Right lobe of liver (tissue), 6 donors: ENCODE data around the gene NCAM2. TPM values are rescaled to one million over a fixed set of nuclear protein-coding genes. Genes with fewer than 3 reads are reported as not detected.

Experiments used
- ATAC-seq, 4 donors: fragments of 200-7000 bp; cut with Tn5 transposase; one replicate each; pipeline ENCODE4 v1.9.1; 2020; ENCODE audit warnings: mild to moderate bottlenecking in 4 of 4, moderate library complexity in 4 of 4
- DNase-seq, 3 donors: peaks; one replicate each; pipeline ENCODE4 v3.0.0-alpha.2; 2020
- H3K27ac ChIP-seq, 3 donors: fragments of 200-600 bp; one replicate each; pipeline ENCODE4 v1.8.0; 2022
- H3K27me3 ChIP-seq, 2 donors: fragments of 200-600 bp; one replicate each; pipeline ENCODE4 v1.8.0; 2022
- H3K36me3 ChIP-seq, 4 donors: fragments of 200-600 bp; sonication (generic) in 1 of 4; one replicate each; pipeline versions ENCODE4 v1.5.1 to v1.8.0; 2017 to 2022; ENCODE audit warnings: control low read depth in 1 of 4
- H3K4me1 ChIP-seq, 4 donors: fragments of 200-600 bp; sonication (generic) in 1 of 4; one replicate each; pipeline versions ENCODE4 v1.5.1 to v1.8.0; 2017 to 2022; ENCODE audit warnings: control low read depth in 1 of 4
- H3K4me3 ChIP-seq, 3 donors: fragments of 200-600 bp; one replicate each; pipeline ENCODE4 v1.8.0; 2022
- H3K9me3 ChIP-seq, 4 donors: fragments of 200-600 bp; sonication (generic) in 1 of 4; one replicate each; pipeline versions ENCODE4 v1.5.1 to v1.8.0; 2017 to 2022; ENCODE audit warnings: control low read depth in 1 of 4
- POLR2A ChIP-seq: fragments of 450-650 bp; IDR thresholded peaks from one replicate; pipeline ENCODE4 v1.6.1; 2017; ENCODE audit warnings: antibody characterized with exemption, mild to moderate bottlenecking
- WGBS: methylation state at CpG from one replicate; pipeline ENCODE4 v1.1.6; 2018; ENCODE audit warnings: low coverage, low lambda C conversion rate; ENCODE audit not compliant: insufficient coverage; ENCODE audit errors: missing lambda C conversion rate; 5-methylcytosine and 5-hydroxymethylcytosine counted together
- intact Hi-C, 2 donors: fragments of 100-400 bp; cut with DNase I; formaldehyde crosslinking; loops; one replicate each; pipeline versions ENCODE4 v1.11.2 to v1.14.1; 2022
- total RNA-seq, 6 experiments: library from RNA; depleted of rRNA in 2 of 6; stranded (reverse); fragments of >200 nt in 2 of 6; fragmentation: NEBNext Ultra II Directional in 3 of 6; extraction: Animal tissue kit (Norgen Biotek cat#: 25700) in 3 of 6; gene quantifications; one replicate each; pipeline versions ENCODE4 v1.1.0 to v1.2.4, GENCODE V29; 2016 to 2023
- TF ChIP-seq, protein P1 (sequence below), 4 donors: fragments of 200-600 bp in 3 of 4; fragments of 450-650 bp in 1 of 4; IDR thresholded peaks; one replicate each; pipeline versions ENCODE4 v1.5.1 to v1.8.0; 2016 to 2022; ENCODE audit warnings: antibody characterized with exemption in 4 of 4, mild to moderate bottlenecking in 2 of 4
- donor health status: DM: no; HTN: yes; CAD: no.
- donor health status: DM: no; HTN: no; CAD: no.
- donor health status: DM: no; HTN: no; CAD: no.
- donor health status: DM: no; HTN: yes; CAD: no.
- donor health status: DM: no; HTN: yes; CAD: no.

Gene NCAM2
- total RNA-seq, 6 experiments from 2014 or later = 0.38 to 1.4 (median 0.81) TPM; not detected in 2

DNA sequence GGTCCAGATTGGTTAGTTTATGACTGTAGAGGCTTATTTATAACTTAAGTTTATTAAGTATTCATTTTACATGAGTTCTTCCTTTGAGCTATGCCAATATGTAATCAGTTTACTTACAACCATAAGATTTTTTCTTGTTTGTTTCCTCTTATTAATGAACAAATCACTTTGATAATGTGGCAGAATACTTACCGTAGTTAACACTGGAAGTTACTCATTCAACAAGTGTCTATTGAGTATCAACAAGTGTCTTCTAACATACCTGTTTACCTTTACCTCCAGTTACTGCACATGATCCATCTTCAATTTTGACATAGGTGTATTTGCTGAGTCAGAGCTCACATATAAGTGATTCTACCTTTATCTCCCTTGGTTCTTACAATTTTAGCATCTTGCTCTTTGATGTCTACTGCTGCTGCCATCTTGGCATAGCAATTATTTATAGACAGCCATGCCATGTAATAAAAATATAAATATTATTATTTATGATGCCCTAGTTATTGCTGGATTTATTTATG lies 205.7 kb downstream of the NCAM2 start:
- Histone ChIP-seq H3K27ac (no peak overlapping the region), H3K4me3 (no peak overlapping the region), H3K36me3 (no peaks in the 10 kb centered on the region), H3K4me1 (no peaks in the 10 kb centered on the region), H3K9me3 (no peaks in the 10 kb centered on the region), H3K27me3 (no peaks in the 10 kb centered on the region)
- DNase-seq (no peak), ATAC-seq (no peak)
- 57% methylated on average over 1 of the region's 1 CpG for WGBS
- TF ChIP-seq POLR2A = no peak
- TF ChIP-seq, protein P1, sequence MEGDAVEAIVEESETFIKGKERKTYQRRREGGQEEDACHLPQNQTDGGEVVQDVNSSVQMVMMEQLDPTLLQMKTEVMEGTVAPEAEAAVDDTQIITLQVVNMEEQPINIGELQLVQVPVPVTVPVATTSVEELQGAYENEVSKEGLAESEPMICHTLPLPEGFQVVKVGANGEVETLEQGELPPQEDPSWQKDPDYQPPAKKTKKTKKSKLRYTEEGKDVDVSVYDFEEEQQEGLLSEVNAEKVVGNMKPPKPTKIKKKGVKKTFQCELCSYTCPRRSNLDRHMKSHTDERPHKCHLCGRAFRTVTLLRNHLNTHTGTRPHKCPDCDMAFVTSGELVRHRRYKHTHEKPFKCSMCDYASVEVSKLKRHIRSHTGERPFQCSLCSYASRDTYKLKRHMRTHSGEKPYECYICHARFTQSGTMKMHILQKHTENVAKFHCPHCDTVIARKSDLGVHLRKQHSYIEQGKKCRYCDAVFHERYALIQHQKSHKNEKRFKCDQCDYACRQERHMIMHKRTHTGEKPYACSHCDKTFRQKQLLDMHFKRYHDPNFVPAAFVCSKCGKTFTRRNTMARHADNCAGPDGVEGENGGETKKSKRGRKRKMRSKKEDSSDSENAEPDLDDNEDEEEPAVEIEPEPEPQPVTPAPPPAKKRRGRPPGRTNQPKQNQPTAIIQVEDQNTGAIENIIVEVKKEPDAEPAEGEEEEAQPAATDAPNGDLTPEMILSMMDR (IDR thresholded peaks at IDR 0.05) = no peak
- intact Hi-C loops = no loop called here

DNA sequence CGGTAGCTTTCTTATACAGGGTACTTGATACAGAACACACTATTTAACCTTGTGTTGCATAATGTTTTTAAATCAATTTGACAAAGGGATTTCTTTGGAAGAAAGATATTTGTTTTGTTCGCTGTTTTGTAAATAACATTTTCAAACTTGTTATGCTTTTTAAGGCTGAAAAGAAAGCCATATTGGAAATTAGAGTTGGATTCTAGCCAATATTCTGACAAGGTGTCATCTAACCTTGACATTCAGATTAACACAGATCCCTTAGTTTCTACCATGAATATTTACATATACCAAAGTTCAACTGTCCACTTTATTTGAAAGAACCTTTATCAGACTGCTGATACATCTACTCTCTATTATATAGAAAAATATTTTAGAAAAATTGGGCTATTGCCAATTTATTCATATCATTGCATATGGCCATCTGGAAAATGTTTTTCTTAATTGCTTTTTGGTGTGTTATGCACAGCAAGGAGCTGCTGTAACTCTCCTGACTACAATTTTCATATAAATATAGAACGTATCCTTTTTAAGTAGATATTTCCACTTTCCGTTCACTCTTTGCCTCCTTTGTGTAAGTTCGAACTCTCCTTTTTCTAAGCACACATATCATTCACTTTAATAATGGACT lies 206.3 kb downstream of the NCAM2 start:
- WGBS = 65% methylated on average over 5 of the region's 5 CpGs
- H3K9me3 ChIP-seq = no peaks in the 10 kb centered on the region

DNA sequence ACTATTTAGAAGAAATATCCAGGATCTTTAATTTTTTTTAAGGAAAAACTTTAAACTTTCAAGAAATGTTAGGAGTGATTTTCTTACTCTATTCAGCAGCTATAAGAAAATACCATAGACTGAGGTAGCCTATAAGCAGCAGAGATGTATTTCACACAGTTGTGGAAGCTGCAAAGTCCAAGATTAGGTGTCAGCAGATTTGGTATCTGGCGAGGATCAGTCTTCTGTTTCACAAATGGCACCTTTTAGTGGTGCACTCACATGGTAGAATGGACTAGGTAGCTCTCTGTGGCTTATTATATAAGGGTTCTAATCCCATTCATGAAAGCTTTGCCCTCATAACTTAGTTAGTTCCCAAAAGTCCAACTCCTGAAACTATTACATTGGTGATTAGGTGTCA lies 207.4 kb downstream of the NCAM2 start:
- TF ChIP-seq, protein P1 (IDR thresholded peaks at IDR 0.05) = no peak
- no peak for TF ChIP-seq POLR2A
- intact Hi-C loops = no loop called here
- Histone ChIP-seq H3K4me3 (no peak overlapping the region), H3K27ac (no peak overlapping the region), H3K36me3 (no peaks in the 10 kb centered on the region), H3K27me3 (no peaks in the 10 kb centered on the region), H3K9me3 (no peaks in the 10 kb centered on the region), H3K4me1 (no peaks in the 10 kb centered on the region)
- no peak for ATAC-seq
- WGBS = 21% methylated on average over 1 of the region's 1 CpG
- no peak for DNase-seq

More for the DNA sequence above, 206.3 kb downstream of the NCAM2 start:
- no peaks in the 10 kb centered on the region for H3K4me1 ChIP-seq
- intact Hi-C loops = no loop called here
- no peaks in the 10 kb centered on the region for H3K36me3 ChIP-seq
- no peaks in the 10 kb centered on the region for H3K27me3 ChIP-seq
- no peak for ATAC-seq
- TF ChIP-seq POLR2A = no peak
- TF ChIP-seq, protein P1 (IDR thresholded peaks at IDR 0.05) = no peak
- H3K27ac ChIP-seq = no peak overlapping the region
- no peak overlapping the region for H3K4me3 ChIP-seq
- no peak for DNase-seq

DNA sequence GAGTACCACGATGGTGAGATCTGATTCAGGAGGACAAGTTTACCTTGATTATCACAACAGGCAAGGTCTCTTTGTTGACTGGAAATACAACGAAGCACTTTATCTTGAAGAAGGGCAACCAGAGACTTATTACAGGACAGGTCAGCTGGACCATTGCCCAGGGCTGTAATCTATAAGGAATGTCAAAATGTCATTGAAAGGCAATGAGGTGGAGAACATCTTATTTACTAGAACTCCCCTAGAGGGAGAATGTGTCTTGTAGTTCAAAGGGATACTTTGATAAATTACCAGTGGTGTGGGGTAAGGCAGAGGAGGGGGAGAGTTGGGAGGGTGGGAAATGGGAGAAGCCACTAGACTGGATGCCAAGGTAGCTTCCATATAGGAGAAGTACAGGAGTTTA lies 212.3 kb downstream of the NCAM2 start:
- no peak overlapping the region for H3K4me3 ChIP-seq
- no peak overlapping the region for H3K27ac ChIP-seq
- TF ChIP-seq POLR2A = no peak
- TF ChIP-seq, protein P1 (IDR thresholded peaks at IDR 0.05) = no peak
- no peaks in the 10 kb centered on the region for H3K27me3 ChIP-seq
- H3K4me1 ChIP-seq = no peaks in the 10 kb centered on the region
- H3K36me3 ChIP-seq = no peaks in the 10 kb centered on the region
- intact Hi-C loops = no loop called here
- WGBS = 39% methylated on average over 2 of the region's 2 CpGs
- ATAC-seq (no peak), DNase-seq (no peak)
- no peaks in the 10 kb centered on the region for H3K9me3 ChIP-seq
